Omental fat pad (tissue), 4 donors: ENCODE results near the gene SLC22A5. TPM values are rescaled to one million over a fixed set of nuclear protein-coding genes. Genes with fewer than 3 reads are reported as not detected.
"Not testable (repeated sequence)": the region's sequence is repeated elsewhere in the genome, so short reads cannot be mapped to it uniquely, and the experiment has no call there.

Experiments
- ATAC-seq: fragments of 150-250 bp; one replicate; pipeline ENCODE4 v1.9.1; 2016; ENCODE audit warnings: mild to moderate bottlenecking, moderate library complexity; ENCODE audit not compliant: low FRiP score
- DNase-seq: peaks from one replicate; pipeline ENCODE4 v3.0.0-alpha.2; 2019; ENCODE audit warnings: low spot score
- CTCF ChIP-seq, 3 donors: fragments of 450-650 bp; IDR thresholded peaks; one replicate each; pipeline ENCODE4 v1.5.1; 2016 to 2017; ENCODE audit warnings: antibody characterized with exemption in 3 of 3, mild to moderate bottlenecking in 3 of 3, moderate library complexity in 2 of 3
- total RNA-seq, 4 donors: library from RNA; depleted of rRNA; stranded (reverse); fragments of >200 nt; gene quantifications; one replicate each; pipeline ENCODE4 v1.1.0, GENCODE V29; 2016

The SLC22A5 gene
- total RNA-seq, 4 donors from 2014 or later, result 7.6 to 38.7 (median 28.6) TPM

- ATAC-seq, result no peak
- TF ChIP-seq CTCF (IDR thresholded peaks at IDR 0.05), result no peak
- DNase-seq, result no peak
Measured at GRCh38 chr5:132391870-132392269, 22.4 kb downstream of the SLC22A5 start.

DNA sequence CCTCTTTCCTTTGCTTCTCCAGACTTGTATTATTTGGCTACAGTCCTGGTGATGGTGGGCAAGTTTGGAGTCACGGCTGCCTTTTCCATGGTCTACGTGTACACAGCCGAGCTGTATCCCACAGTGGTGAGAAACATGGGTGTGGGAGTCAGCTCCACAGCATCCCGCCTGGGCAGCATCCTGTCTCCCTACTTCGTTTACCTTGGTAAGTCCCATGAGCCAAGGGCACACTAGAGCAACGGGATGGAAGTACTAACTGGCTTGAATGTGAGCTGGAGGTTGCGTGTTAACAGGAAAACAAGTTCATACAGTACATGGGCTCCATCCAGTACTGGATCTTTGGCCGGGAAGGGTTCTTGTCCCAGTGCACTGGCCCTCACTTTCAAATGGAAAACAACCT lies 22.9 kb downstream of the SLC22A5 start:
- no peak for DNase-seq
- ATAC-seq, result no peak

DNA sequence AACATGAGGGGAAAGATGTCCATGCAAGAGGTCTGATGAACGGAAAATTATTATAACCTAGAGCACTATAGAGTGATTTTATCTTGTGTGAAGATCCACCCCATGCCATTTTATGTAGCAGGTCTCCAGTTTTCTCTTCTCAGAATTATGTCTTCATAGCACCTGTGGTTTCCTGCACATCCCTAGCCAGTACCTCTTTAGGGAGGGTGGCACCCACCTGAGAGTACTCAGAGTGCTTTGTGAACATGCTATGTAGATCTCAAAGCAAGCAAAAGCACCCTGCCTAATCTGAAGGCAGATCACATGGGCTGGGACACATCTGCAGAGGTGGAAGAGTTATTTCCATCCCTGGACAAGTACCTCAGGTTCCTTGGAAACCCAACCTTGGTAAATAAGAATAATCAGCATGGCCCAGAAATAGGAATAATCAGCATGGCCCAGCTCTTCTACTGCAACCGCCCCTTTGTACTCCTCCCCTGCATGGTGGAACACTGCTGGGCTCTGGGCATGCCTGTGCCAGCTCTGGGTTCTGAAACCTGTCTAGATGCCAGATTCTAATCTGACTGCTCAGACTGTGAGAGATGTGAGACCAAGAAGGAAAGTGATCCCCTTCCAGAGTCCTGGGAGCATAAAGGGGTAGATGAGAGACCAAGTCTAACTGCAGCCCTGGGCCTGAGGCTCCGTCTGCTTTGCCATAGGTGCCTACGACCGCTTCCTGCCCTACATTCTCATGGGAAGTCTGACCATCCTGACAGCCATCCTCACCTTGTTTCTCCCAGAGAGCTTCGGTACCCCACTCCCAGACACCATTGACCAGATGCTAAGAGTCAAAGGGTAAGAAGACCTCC lies 23.7 kb downstream of the SLC22A5 start:
- no peak for DNase-seq
- no peak for ATAC-seq
- TF ChIP-seq CTCF (IDR thresholded peaks at IDR 0.05), result no peak

More for the DNA sequence above, 22.9 kb downstream of the SLC22A5 start:
- no peak for TF ChIP-seq CTCF (IDR thresholded peaks at IDR 0.05)

- no peak for ATAC-seq
- no peak for TF ChIP-seq CTCF (IDR thresholded peaks at IDR 0.05)
- no peak for DNase-seq
Measured at GRCh38 chr5:132394667-132395259, 25.3 kb downstream of the SLC22A5 start.

DNA sequence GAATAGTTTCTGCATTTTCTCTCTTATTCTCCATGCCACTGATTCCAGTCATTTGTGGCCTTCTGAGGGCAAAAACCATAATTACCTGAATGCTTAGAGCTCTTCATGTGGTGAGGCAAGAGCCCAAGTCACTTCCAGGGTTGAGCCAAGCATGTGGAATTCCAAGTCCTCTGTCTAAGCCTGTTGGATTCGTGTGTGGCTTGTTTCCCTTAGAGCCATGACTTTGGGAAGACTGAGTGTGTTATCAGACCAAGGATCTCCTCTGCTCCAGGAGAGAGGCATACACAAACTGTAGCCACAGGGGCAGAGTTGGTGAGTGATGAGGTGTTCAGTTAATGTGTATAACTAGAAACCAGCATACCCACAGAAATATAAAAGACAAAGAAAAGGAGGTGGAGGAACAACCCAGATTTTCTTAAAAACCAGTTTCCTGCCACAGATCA lies 27.1 kb downstream of the SLC22A5 start:
- no peak for ATAC-seq
- DNase-seq, result no peak
- no peak for TF ChIP-seq CTCF (IDR thresholded peaks at IDR 0.05)

GRCh38 chr5:132397224-132397623 lies 27.7 kb downstream of the SLC22A5 start:
- no peak for ATAC-seq
- TF ChIP-seq CTCF (IDR thresholded peaks at IDR 0.05), result no peak
- no peak for DNase-seq

DNA sequence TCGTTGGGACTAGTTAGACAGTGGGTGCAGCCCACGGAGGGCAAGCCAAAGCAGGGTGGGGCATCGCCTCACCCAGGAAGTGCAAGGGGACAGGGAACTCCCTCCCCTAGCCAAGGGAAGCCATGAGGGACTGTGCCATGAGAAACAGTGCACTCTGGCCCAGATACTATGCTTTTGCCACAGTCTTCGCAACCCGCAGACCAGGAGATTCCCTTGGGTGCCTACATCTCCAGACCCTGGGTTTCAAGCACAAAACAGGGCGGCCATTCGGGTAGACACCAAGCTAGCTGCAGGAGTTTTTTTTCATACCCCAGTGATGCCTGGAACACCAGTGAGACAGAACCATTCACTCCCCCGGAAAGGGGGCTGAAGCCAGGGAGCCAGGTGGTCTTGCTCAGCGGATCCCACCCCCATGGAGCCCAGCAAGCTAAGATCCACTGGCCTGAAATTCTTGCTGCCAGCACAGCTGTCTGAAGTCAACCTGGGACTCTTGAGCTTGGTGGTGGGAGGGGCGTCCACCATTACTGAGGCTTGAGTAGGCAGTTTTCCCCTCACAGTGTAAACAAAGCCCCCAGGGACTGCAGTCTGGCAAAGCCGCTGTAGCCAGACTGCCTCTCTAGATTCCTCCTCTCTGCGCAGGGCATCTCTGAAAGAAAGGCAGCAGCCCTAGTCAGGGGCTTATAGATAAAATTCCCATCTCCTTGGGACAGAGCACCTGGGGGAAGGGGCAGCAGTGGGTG lies 28.6 kb downstream of the SLC22A5 start:
- ATAC-seq, DNase-seq: not testable (repeated sequence)

GRCh38 chr5:132404041-132404440 lies 34.5 kb downstream of the SLC22A5 start:
- not testable (repeated sequence) for DNase-seq, ATAC-seq
